GM23248 (cell line): ENCODE data around the gene INCENP. TPM values are rescaled to one million over a fixed set of nuclear protein-coding genes. Genes with fewer than 3 reads are reported as not detected.

Source experiments
- DNase-seq: peaks from one replicate; pipeline ENCODE4 v3.0.0-alpha.2; 2015
- H2AFZ ChIP-seq: fragments of 200-600 bp; sonication (generic); 2 replicates; pipeline ENCODE4 v1.6.1; 2016; ENCODE audit warnings: antibody characterized with exemption
- H3F3A ChIP-seq: fragments of 200-600 bp; sonication (generic); 2 replicates; pipeline ENCODE4 v1.6.1; 2016; ENCODE audit warnings: mild to moderate bottlenecking, antibody characterized with exemption, mixed run types; ENCODE audit not compliant: insufficient read depth
- H3K27ac ChIP-seq: fragments of 200-600 bp; sonication (generic); 2 replicates; pipeline ENCODE4 v1.5.1; 2016; ENCODE audit warnings: mild to moderate bottlenecking
- H3K27me3 ChIP-seq: fragments of 200-600 bp; sonication (generic); replicated peaks from 2 replicates; pipeline ENCODE4 v1.6.1; 2016; ENCODE audit warnings: mild to moderate bottlenecking; ENCODE audit not compliant: insufficient read depth
- H3K36me3 ChIP-seq: fragments of 200-600 bp; sonication (generic); 2 replicates; pipeline ENCODE4 v1.6.1; 2016; ENCODE audit warnings: low read depth, mild to moderate bottlenecking
- H3K4me1 ChIP-seq: fragments of 200-600 bp; sonication (generic); 2 replicates; pipeline ENCODE4 v1.6.1; 2016; ENCODE audit warnings: mild to moderate bottlenecking; ENCODE audit not compliant: insufficient read depth
- H3K4me2 ChIP-seq: fragments of 200-600 bp; sonication (generic); one replicate; pipeline ENCODE4 v1.6.1; 2016; ENCODE audit warnings: mild to moderate bottlenecking; ENCODE audit not compliant: unreplicated experiment
- H3K4me3 ChIP-seq: fragments of 200-600 bp; sonication (generic); 2 replicates; pipeline ENCODE4 v1.5.1; 2016; ENCODE audit warnings: mild to moderate bottlenecking
- H3K79me2 ChIP-seq: fragments of 200-600 bp; sonication (generic); 2 replicates; pipeline ENCODE4 v1.6.1; 2016; ENCODE audit warnings: mild to moderate bottlenecking; ENCODE audit not compliant: insufficient read depth
- H3K9ac ChIP-seq: fragments of 200-600 bp; sonication (generic); 2 replicates; pipeline ENCODE4 v1.6.1; 2016; ENCODE audit warnings: mild to moderate bottlenecking
- H3K9me2 ChIP-seq: fragments of 200-600 bp; sonication (generic); 2 replicates; pipeline ENCODE4 v1.6.1; 2016; ENCODE audit warnings: mixed run types, mild to moderate bottlenecking, moderate library complexity; ENCODE audit not compliant: insufficient read depth
- H3K9me3 ChIP-seq: fragments of 200-600 bp; sonication (generic); one replicate; pipeline ENCODE4 v1.6.1; 2017; ENCODE audit warnings: low read depth
- H4K20me1 ChIP-seq: fragments of 200-600 bp; sonication (generic); 2 replicates; pipeline ENCODE4 v1.6.0; 2016; ENCODE audit not compliant: insufficient read depth
- EZH2 ChIP-seq: fragments of 200-600 bp; sonication (generic); IDR thresholded peaks from 2 replicates; pipeline ENCODE4 v1.6.1; 2018; ENCODE audit warnings: antibody characterized with exemption, mild to moderate bottlenecking; ENCODE audit not compliant: insufficient read depth, poor library complexity, severe bottlenecking
- EZH2phosphoT487 ChIP-seq: fragments of 200-600 bp; sonication (generic); IDR thresholded peaks from 2 replicates; pipeline ENCODE4 v1.6.1; 2018; ENCODE audit warnings: antibody characterized with exemption, moderate library complexity, mild to moderate bottlenecking, low read depth; ENCODE audit not compliant: insufficient read depth
- WGBS, 2 experiments: methylation state at CpG; one replicate each; pipeline ENCODE4 v1.1.6; 2015 to 2017; ENCODE audit warnings: low lambda C conversion rate in 2 of 2, low coverage in 1 of 2; ENCODE audit errors: missing lambda C conversion rate in 2 of 2; 5-methylcytosine and 5-hydroxymethylcytosine counted together
- in situ Hi-C: fragments of 300-500 bp; cut with MboI; formaldehyde crosslinking; loops from 2 replicates; pipeline ENCODE4 v1.15.0; 2020
- polyA plus RNA-seq: library from polyadenylated mRNA; unstranded; fragments of >200 nt; fragmentation: Nextera tagmentation; extraction: Ambion mirVana; gene quantifications from 2 replicates; pipeline ENCODE4 v1.2.1, GENCODE V29; 2016
- total RNA-seq: library from RNA; depleted of rRNA; stranded (reverse); fragments of >200 nt; shearing (Covaris generic); gene quantifications from 2 replicates; pipeline ENCODE4 v1.2.3, GENCODE V29; 2014

The INCENP gene
- total and polyA plus RNA-seq, 2 experiments from 2014 or later = 5.1 to 16.0 TPM

GRCh38 chr11:62141111-62142042 lies 17.6 kb downstream of the INCENP start:
- H3K36me3 ChIP-seq = no peaks in the 10 kb centered on the region
- no peaks in the 10 kb centered on the region for H3K4me1 ChIP-seq
- TF ChIP-seq EZH2phosphoT487 = no peak
- H2AFZ ChIP-seq = no peak overlapping the region
- H3K9me2 ChIP-seq = no peaks in the 10 kb centered on the region
- H3K4me3 ChIP-seq = no peak overlapping the region
- in situ Hi-C loops = no loop called here
- no peak for DNase-seq
- H3F3A ChIP-seq = no peaks in the 10 kb centered on the region
- WGBS, 2 experiments = 90 to 91% methylated on average over 22 of the region's 22 CpGs
- no peaks in the 10 kb centered on the region for H4K20me1 ChIP-seq
- no peak overlapping the region for H3K9ac ChIP-seq
- peaks cover 12% of the 10 kb centered on the region for H3K79me2 ChIP-seq
- no peak overlapping the region for H3K27ac ChIP-seq
- H3K4me2 ChIP-seq = no peak overlapping the region
- no peaks in the 10 kb centered on the region for H3K9me3 ChIP-seq
- no peaks in the 10 kb centered on the region for H3K27me3 ChIP-seq

DNA sequence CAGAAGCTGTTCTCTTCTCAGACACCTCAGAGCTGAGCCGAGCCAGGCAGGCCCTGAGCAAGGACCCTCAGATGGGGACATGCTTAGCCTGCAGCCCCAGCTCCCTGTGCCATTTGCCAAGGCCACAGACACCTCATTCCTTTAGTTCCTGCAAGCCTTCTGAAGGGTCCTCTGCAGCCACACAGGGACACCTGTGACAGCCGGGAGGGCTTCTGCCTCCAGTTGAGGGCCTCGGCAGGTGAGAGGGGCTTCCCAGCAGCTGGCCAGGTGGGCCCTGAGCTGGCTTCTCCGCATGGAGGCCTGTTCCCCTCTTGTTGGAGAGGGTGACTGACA lies 18.2 kb downstream of the INCENP start:
- Histone ChIP-seq H3K9me2 (no peaks in the 10 kb centered on the region), H4K20me1 (no peaks in the 10 kb centered on the region), H3K36me3 (no peaks in the 10 kb centered on the region), H3K9me3 (no peaks in the 10 kb centered on the region), H3K4me1 (no peaks in the 10 kb centered on the region), H3K4me2 (no peak overlapping the region), H3K27ac (no peak overlapping the region), H3K9ac (no peak overlapping the region), H3K27me3 (no peaks in the 10 kb centered on the region), H3F3A (no peaks in the 10 kb centered on the region), H3K4me3 (no peak overlapping the region), H2AFZ (no peak overlapping the region), H3K79me2 (peaks cover 6% of the 10 kb centered on the region; the same call in 1 of the 2 replicates)
- in situ Hi-C loops = no loop called here
- TF ChIP-seq EZH2phosphoT487 (no peak), EZH2 (no peak)
- DNase-seq = no peak
- 98% methylated on average over 4 of the region's 4 CpGs for WGBS, 2 experiments

DNA sequence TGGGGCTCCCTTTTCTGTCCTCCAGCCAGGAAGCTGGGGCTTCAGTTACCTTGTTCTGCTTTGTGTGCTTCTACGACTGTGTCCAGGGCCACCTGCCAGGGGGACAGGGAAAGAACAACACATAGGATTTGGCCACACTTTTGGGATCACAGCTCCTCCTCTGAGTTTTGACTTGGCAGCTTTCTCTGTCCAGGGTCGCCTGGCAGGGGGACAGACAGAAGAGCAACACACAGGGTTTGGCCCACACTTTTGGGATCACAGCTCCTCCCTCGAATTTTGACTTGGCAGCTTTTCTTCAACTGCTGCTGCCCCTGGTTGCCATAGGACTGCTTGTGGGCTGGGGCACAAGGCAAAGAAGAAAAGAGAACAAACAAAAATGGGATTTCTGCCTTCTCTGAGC lies 19.1 kb downstream of the INCENP start:
- WGBS, 2 experiments = 19 to 22% methylated on average over 3 of the region's 3 CpGs
- in situ Hi-C loops = no loop called here
- H3K36me3 ChIP-seq = no peaks in the 10 kb centered on the region
- no peak overlapping the region for H2AFZ ChIP-seq
- TF ChIP-seq EZH2 = no peak
- TF ChIP-seq EZH2phosphoT487 = no peak
- no peak overlapping the region for H3K4me2 ChIP-seq
- no peaks in the 10 kb centered on the region for H3K79me2 ChIP-seq
- no peaks in the 10 kb centered on the region for H3K9me2 ChIP-seq
- no peak for DNase-seq
- no peak overlapping the region for H3K4me3 ChIP-seq
- no peaks in the 10 kb centered on the region for H3F3A ChIP-seq
- no peaks in the 10 kb centered on the region for H4K20me1 ChIP-seq
- no peaks in the 10 kb centered on the region for H3K9me3 ChIP-seq
- no peaks in the 10 kb centered on the region for H3K27me3 ChIP-seq
- H3K4me1 ChIP-seq = no peaks in the 10 kb centered on the region
- no peak overlapping the region for H3K27ac ChIP-seq
- H3K9ac ChIP-seq = no peak overlapping the region

DNA sequence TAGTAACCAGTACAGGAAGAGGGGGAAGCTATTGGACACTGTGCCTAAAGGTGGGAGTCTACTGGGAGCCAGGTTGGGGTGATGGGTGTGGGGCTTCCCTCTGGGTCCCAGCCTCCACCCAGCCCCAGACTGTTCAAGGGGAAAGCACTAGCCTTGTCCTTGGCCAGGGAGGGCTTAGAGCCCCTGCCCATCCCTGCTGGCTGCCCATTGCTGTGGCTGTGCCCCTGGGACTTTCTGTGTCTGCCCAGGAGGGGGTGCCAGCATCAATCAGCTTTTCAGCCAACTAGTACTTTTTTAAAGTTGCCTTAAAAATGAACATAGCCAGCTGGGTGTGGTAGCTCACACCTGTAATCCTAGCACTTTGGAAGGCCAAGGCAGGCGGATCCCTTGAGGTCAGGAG lies 19.9 kb downstream of the INCENP start:
- Histone ChIP-seq H3K4me1 (no peaks in the 10 kb centered on the region), H3K9me2 (no peaks in the 10 kb centered on the region), H3K4me2 (no peak overlapping the region), H2AFZ (no peak overlapping the region), H3K79me2 (no peaks in the 10 kb centered on the region), H3K27me3 (no peaks in the 10 kb centered on the region), H3F3A (no peaks in the 10 kb centered on the region), H3K27ac (no peak overlapping the region), H3K9ac (no peak overlapping the region), H3K36me3 (no peaks in the 10 kb centered on the region), H3K9me3 (no peaks in the 10 kb centered on the region), H3K4me3 (no peak overlapping the region), H4K20me1 (no peaks in the 10 kb centered on the region)
- TF ChIP-seq EZH2phosphoT487 (no peak), EZH2 (no peak)
- 100% methylated on average over 1 of the region's 1 CpG for WGBS, 2 experiments
- no peak for DNase-seq
- in situ Hi-C loops = no loop called here
